ENCODE measurements around the gene PRR20G. TPM values are rescaled to one million over a fixed set of nuclear protein-coding genes. Genes with fewer than 3 reads are reported as not detected.

The PRR20G gene
- total RNA-seq, 1 experiment from 2014 or later: 0.30 TPM

DNA sequence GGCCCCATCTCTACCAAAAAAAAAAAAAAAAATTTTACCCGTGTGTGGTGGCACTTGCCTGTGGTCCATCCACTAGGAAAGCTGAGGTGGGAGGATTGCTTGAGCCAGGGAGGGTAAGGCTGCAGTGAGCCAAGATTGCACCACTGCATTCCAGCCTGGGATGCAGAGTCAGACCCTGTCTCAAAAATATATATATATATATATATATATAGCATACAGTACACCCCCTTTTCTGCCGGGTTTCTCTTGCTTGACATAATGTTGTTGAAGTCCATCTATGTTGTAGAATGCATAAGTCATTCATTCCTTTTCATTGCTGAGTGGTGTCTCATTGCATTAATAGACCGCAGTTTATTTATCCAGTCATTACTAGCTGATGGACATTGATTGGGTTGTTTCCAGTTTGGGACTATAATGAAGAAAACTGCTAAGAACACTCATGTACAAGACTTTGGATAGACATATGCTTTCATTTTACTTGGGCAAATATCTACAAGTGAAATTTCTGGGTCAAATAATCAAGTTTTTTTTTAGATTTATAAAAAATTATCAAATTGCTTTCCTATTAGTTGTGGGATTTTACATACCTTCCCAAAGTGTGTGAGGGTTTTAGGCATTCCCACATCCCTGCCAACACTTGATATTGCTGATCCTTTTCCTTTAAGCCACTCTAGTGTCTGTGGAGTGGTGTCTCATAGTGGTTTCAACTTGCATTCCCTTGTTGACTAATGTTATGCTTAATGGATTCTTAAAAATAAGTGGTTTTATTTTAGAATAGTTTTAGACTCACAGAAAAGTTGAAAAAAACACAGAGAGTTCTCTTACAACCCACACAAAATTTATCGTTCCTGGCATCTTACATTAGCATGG lies 2.1 kb upstream of the PRR20G start:
- H3K9ac ChIP-seq (ENCODE audit: low read length): no peak overlapping the region
- CTCF ChIA-PET: no interaction called here
- RAD21 ChIA-PET (ENCODE audit: low non-redundant PET in 1 of 2, low total read pairs in 2 of 2, uncharacterized antibody in 2 of 2, unreplicated experiment in 2 of 2): interaction anchor here in 1 of 2 experiments (0.7 kb wide), 1 partner anchor 366 kb away, joined by 3 read pairs; no protein-coding TSS in a partner anchor
- H3K4me2 ChIP-seq (ENCODE audit: low read length): no peak overlapping the region
- no peak overlapping the region for H2AFZ ChIP-seq (ENCODE audit: low read depth, low read length, poor library complexity, severe bottlenecking)
- H3K9me2 ChIP-seq (ENCODE audit: insufficient read depth): no peaks in the 10 kb centered on the region
- ATAC-seq (no peak), DNase-seq (ENCODE audit: low read depth, low spot score) (no peak)
- BruUV-seq (replicated peaks): no TSS peak
- POLR2A ChIA-PET: no interaction called here
- H3K4me1 ChIP-seq (ENCODE audit: control insufficient read depth in 1 of 2, insufficient read depth in 2 of 2, low read length in 2 of 2): peaks cover 0 to 6% of the 10 kb centered on the region in 2 experiments; a peak in 1 of 4 replicates
- 0 out of 2 replicates have a peak, but pooled peaks cover under 1% of the 10 kb centered on the region for H3K27me3 ChIP-seq (ENCODE audit: insufficient read depth, low read length)
- no peak overlapping the region for H3K4me3 ChIP-seq (replicated peaks in 1 of 2; ENCODE audit: low read depth in 1 of 2, low read length in 2 of 2)
- intact Hi-C loops (cut with micrococcal nuclease): no loop called here
- no peaks in the 10 kb centered on the region for H3K9me3 ChIP-seq (ENCODE audit: control insufficient read depth in 1 of 2, insufficient read depth in 1 of 2, low read depth in 1 of 2, low read length in 2 of 2)
- no peaks in the 10 kb centered on the region for H3K79me2 ChIP-seq (ENCODE audit: insufficient read depth, low read length)
- H3K36me3 ChIP-seq (ENCODE audit: control insufficient read depth in 1 of 2, insufficient read depth in 2 of 2, low read length in 2 of 2): no peaks in the 10 kb centered on the region
- TF ChIP-seq RAD21 (IDR thresholded peaks at IDR 0.05; ENCODE audit: low read depth) (no peak), SRF (IDR thresholded peaks at IDR 0.05; ENCODE audit: low read depth) (no peak), SP1 (IDR thresholded peaks at IDR 0.05; ENCODE audit: low read depth) (no peak), TCF7L2 (IDR thresholded peaks at IDR 0.05; ENCODE audit: borderline replicate concordance, extremely low read depth, insufficient read depth, insufficient read length) (no peak), ZNF274 (IDR thresholded peaks at IDR 0.05; ENCODE audit: low read depth, low read length) (no peak), CBX3 (IDR thresholded peaks at IDR 0.05; ENCODE audit: low read depth) (no peak), ZFX (IDR thresholded peaks at IDR 0.05) (no peak), SIN3A (IDR thresholded peaks at IDR 0.05; ENCODE audit: low read depth) (no peak), EZH2phosphoT487 (IDR thresholded peaks at IDR 0.05; ENCODE audit: borderline replicate concordance) (no peak)
- TF ChIP-seq, protein P1, sequence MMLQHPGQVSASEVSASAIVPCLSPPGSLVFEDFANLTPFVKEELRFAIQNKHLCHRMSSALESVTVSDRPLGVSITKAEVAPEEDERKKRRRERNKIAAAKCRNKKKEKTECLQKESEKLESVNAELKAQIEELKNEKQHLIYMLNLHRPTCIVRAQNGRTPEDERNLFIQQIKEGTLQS (IDR thresholded peaks at IDR 0.05): no peak
- TF ChIP-seq, protein P2, sequence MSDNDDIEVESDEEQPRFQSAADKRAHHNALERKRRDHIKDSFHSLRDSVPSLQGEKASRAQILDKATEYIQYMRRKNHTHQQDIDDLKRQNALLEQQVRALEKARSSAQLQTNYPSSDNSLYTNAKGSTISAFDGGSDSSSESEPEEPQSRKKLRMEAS (IDR thresholded peaks at IDR 0.05): no peak
- TF ChIP-seq, protein P3, sequence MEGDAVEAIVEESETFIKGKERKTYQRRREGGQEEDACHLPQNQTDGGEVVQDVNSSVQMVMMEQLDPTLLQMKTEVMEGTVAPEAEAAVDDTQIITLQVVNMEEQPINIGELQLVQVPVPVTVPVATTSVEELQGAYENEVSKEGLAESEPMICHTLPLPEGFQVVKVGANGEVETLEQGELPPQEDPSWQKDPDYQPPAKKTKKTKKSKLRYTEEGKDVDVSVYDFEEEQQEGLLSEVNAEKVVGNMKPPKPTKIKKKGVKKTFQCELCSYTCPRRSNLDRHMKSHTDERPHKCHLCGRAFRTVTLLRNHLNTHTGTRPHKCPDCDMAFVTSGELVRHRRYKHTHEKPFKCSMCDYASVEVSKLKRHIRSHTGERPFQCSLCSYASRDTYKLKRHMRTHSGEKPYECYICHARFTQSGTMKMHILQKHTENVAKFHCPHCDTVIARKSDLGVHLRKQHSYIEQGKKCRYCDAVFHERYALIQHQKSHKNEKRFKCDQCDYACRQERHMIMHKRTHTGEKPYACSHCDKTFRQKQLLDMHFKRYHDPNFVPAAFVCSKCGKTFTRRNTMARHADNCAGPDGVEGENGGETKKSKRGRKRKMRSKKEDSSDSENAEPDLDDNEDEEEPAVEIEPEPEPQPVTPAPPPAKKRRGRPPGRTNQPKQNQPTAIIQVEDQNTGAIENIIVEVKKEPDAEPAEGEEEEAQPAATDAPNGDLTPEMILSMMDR (IDR thresholded peaks at IDR 0.05 in 2 of 3, conservative IDR thresholded peaks at IDR 0.05 in 1 of 3; ENCODE audit: borderline replicate concordance in 1 of 3, insufficient read depth in 1 of 3, low read depth in 2 of 3, low read length in 2 of 3): no peak
- no peak overlapping the region for H3K27ac ChIP-seq (ENCODE audit: low read depth, low read length)
- no peaks in the 10 kb centered on the region for H4K20me1 ChIP-seq (ENCODE audit: insufficient read depth)
